ENCODE results near the gene FGD4. TPM values are rescaled to one million over a fixed set of nuclear protein-coding genes. Genes with fewer than 3 reads are reported as not detected.

FGD4 gene
- total RNA-seq, 4 donors from 2014 or later, result 13.8 to 34.6 (median 20.8) TPM

- Histone ChIP-seq H3K27ac (no peak overlapping the region), H3K36me3 (no peaks in the 10 kb centered on the region), H3K27me3 (no peaks in the 10 kb centered on the region), H3K9me3 (no peaks in the 10 kb centered on the region), H3K4me1 (no peaks in the 10 kb centered on the region), H3K4me3 (no peak overlapping the region)
- TF ChIP-seq POLR2A (IDR thresholded peaks at IDR 0.05), result no peak
- TF ChIP-seq, protein P1, sequence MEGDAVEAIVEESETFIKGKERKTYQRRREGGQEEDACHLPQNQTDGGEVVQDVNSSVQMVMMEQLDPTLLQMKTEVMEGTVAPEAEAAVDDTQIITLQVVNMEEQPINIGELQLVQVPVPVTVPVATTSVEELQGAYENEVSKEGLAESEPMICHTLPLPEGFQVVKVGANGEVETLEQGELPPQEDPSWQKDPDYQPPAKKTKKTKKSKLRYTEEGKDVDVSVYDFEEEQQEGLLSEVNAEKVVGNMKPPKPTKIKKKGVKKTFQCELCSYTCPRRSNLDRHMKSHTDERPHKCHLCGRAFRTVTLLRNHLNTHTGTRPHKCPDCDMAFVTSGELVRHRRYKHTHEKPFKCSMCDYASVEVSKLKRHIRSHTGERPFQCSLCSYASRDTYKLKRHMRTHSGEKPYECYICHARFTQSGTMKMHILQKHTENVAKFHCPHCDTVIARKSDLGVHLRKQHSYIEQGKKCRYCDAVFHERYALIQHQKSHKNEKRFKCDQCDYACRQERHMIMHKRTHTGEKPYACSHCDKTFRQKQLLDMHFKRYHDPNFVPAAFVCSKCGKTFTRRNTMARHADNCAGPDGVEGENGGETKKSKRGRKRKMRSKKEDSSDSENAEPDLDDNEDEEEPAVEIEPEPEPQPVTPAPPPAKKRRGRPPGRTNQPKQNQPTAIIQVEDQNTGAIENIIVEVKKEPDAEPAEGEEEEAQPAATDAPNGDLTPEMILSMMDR (IDR thresholded peaks at IDR 0.05), result no peak
- DNase-seq, result no peak
- intact Hi-C loops (cut with DNase I; ENCODE audit: low total_unique reads), result no loop called here
These were observed 37.7 kb downstream of the FGD4 start for GRCh38 chr12:32437095-32437515.

DNA sequence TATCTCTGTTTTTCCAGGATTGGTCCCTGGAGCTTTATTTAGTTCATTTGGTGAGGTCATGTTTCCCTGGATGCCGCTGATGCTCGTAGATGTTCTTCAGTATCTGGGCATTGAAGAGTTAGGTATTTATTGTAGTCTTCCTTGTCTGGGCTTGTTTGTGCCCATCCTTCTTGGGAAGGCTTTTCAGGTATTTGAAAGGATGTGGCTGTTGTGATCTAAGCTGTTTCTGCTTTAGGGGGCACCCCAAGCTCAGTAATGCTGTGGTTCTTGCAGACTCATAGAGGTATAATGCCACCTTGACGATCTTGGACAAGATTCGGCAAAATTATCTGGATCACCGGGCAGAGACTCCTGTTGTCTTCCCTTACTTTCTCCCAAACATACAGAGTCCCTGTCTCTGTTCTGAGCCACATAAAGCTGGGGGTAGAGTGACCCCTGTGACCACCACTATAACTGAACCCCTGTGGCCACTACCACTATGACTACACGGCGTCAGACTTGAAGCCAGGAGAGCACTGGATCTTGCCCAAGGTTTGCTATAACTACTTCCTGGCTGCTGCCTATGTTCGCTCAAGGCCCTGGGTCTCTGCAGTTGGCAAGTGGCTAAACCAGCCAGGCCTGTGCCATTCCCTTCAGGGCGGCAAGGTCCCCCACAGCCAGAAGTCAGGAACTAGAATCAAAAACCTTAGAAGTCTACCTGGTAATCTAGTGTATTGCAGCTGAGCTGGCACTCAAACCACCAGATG, 40.9 kb downstream of the FGD4 start:
- Histone ChIP-seq H3K27me3 (no peaks in the 10 kb centered on the region), H3K27ac (no peak overlapping the region), H3K36me3 (no peaks in the 10 kb centered on the region), H3K9me3 (no peaks in the 10 kb centered on the region), H3K4me1 (no peaks in the 10 kb centered on the region), H3K4me3 (no peak overlapping the region)
- no peak for DNase-seq
- intact Hi-C loops (cut with DNase I; ENCODE audit: low total_unique reads), result no loop called here
- TF ChIP-seq POLR2A (IDR thresholded peaks at IDR 0.05), result no peak
- TF ChIP-seq, protein P1 (IDR thresholded peaks at IDR 0.05), result no peak

GRCh38 chr12:32443491-32443890, 44.1 kb downstream of the FGD4 start:
- no peak for TF ChIP-seq POLR2A (IDR thresholded peaks at IDR 0.05)
- TF ChIP-seq, protein P1 (IDR thresholded peaks at IDR 0.05), result no peak
- intact Hi-C loops (cut with DNase I; ENCODE audit: low total_unique reads), result no loop called here
- H3K27ac ChIP-seq, result no peak overlapping the region
- no peaks in the 10 kb centered on the region for H3K27me3 ChIP-seq
- no peak for DNase-seq
- no peaks in the 10 kb centered on the region for H3K36me3 ChIP-seq
- H3K4me3 ChIP-seq, result no peak overlapping the region
- no peaks in the 10 kb centered on the region for H3K4me1 ChIP-seq
- H3K9me3 ChIP-seq, result no peaks in the 10 kb centered on the region

DNA sequence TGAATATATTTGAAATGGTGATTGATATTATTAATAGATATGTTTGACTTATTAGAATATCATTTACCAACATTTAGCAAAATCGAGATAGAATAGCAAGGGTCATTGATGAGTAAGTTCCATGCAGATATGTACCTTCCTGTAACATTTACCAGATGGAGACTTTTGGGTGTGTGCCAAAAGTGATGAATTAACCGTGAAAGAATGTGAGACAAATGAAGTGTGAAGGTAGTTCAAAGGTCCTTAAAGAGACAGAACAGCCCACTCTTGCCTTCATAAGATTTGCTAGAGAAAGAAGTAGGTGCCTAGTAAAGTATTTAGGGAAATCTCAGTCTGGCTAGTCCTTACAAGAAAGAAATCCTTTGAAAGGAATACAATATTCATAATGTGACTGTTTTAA, 45.5 kb downstream of the FGD4 start:
- Histone ChIP-seq H3K4me3 (no peak overlapping the region), H3K27me3 (no peaks in the 10 kb centered on the region), H3K27ac (no peak overlapping the region), H3K36me3 (no peaks in the 10 kb centered on the region), H3K4me1 (no peaks in the 10 kb centered on the region), H3K9me3 (no peaks in the 10 kb centered on the region)
- no peak for TF ChIP-seq POLR2A (IDR thresholded peaks at IDR 0.05)
- TF ChIP-seq, protein P1 (IDR thresholded peaks at IDR 0.05), result no peak
- DNase-seq, result no peak
- intact Hi-C loops (cut with DNase I; ENCODE audit: low total_unique reads), result no loop called here

DNA sequence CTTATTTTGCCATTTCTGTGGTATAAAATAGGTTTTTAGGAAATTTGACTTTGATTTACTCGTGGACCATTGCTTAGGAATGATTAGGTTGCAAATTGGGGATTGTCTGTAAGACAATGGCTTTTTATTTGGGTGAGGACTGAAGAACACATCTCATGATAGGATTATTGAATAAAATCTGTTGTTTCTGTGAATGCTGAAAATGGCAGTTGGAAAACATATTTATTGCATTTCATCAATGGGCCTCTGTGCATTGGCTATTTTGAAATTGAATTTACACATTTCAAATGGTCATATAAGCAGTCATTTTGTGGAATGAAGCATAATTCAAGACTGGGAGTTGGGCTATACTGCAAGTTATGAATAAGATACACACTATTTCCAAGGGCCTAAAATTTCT, 46.0 kb downstream of the FGD4 start:
- Histone ChIP-seq H3K4me3 (no peak overlapping the region), H3K4me1 (no peaks in the 10 kb centered on the region), H3K36me3 (no peaks in the 10 kb centered on the region), H3K27ac (no peak overlapping the region), H3K9me3 (no peaks in the 10 kb centered on the region), H3K27me3 (no peaks in the 10 kb centered on the region)
- DNase-seq, result no peak
- intact Hi-C loops (cut with DNase I; ENCODE audit: low total_unique reads), result no loop called here
- TF ChIP-seq POLR2A (IDR thresholded peaks at IDR 0.05), result no peak
- TF ChIP-seq, protein P1 (IDR thresholded peaks at IDR 0.05), result no peak
